H7 (cell line): ENCODE measurements around the gene SLC50A1. TPM values are rescaled to one million over a fixed set of nuclear protein-coding genes. Genes with fewer than 3 reads are reported as not detected.
A peak's percentile ranks its signal among the peaks of the same experiment; 100 is the strongest.

Experiments used
- DNase-seq: peaks from one replicate; pipeline ENCODE4 v3.0.0; 2012
- H3K27me3 ChIP-seq: 2 replicates; pipeline ENCODE4 v1.6.0; 2011; ENCODE audit warnings: mild to moderate bottlenecking, low read length; ENCODE audit not compliant: control insufficient read depth, insufficient read depth
- H3K36me3 ChIP-seq: replicated peaks from 2 replicates; pipeline ENCODE4 v1.5.1; 2011; ENCODE audit warnings: low read length; ENCODE audit not compliant: control insufficient read depth, insufficient read depth
- H3K4me3 ChIP-seq: 2 replicates; pipeline ENCODE4 v1.5.1; 2011; ENCODE audit warnings: low read depth, mild to moderate bottlenecking, control low read depth, low read length, moderate library complexity; ENCODE audit not compliant: insufficient read depth
- total RNA-seq: library from RNA; depleted of rRNA; stranded (reverse); fragments of >200 nt; shearing (Covaris generic); gene quantifications from 2 replicates; pipeline ENCODE4 v1.2.3, GENCODE V29; 2014

Gene SLC50A1
- total RNA-seq, 1 experiment from 2014 or later, result 79.2 TPM

DNA sequence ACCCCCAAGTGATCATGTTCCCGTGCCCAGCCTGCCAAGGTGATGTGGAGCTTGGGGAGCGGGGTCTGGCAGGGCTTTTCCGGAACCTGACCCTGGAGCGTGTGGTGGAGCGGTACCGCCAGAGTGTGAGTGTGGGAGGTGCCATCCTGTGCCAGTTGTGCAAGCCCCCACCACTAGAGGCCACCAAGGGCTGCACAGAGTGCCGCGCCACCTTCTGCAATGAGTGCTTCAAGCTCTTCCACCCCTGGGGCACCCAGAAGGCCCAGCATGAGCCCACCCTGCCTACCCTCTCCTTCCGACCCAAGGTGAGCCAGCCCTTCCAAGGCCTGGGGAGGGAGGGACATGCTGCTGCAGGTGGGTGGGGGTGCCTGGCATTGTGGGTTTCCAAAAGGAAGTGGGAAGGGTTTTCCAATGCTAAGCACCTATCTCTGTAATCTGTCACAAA, 40.3 kb downstream of the SLC50A1 start:
- peak; percentile 56 for DNase-seq
- peaks cover 22% of the 10 kb centered on the region for H3K36me3 ChIP-seq
- no peaks in the 10 kb centered on the region for H3K27me3 ChIP-seq
- no peak overlapping the region for H3K4me3 ChIP-seq

DNA sequence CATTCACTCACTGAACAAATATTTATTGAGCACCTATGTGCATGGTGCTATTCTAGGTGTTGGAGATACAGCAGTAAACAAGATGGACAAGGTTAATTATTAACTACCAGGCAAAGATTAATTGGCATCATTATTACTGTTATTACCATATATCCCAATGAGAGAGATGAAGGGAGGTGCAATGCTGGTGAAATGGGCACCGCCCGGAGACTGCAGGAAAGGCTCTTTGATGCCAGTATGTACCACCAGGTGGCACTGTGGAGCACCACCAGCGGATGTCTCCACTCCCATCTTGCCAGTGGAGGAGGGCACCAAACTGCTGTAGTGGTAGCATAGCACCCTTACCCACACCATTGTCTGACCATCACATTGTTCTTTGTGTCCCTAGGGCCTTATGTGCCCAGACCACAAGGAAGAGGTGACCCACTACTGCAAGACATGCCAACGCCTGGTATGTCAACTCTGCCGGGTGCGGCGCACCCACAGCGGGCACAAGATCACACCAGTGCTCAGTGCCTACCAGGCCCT, 41.0 kb downstream of the SLC50A1 start:
- Histone ChIP-seq H3K4me3 (no peak overlapping the region), H3K36me3 (peaks cover 24% of the 10 kb centered on the region), H3K27me3 (no peaks in the 10 kb centered on the region)
- DNase-seq, result peak; percentile 97

DNA sequence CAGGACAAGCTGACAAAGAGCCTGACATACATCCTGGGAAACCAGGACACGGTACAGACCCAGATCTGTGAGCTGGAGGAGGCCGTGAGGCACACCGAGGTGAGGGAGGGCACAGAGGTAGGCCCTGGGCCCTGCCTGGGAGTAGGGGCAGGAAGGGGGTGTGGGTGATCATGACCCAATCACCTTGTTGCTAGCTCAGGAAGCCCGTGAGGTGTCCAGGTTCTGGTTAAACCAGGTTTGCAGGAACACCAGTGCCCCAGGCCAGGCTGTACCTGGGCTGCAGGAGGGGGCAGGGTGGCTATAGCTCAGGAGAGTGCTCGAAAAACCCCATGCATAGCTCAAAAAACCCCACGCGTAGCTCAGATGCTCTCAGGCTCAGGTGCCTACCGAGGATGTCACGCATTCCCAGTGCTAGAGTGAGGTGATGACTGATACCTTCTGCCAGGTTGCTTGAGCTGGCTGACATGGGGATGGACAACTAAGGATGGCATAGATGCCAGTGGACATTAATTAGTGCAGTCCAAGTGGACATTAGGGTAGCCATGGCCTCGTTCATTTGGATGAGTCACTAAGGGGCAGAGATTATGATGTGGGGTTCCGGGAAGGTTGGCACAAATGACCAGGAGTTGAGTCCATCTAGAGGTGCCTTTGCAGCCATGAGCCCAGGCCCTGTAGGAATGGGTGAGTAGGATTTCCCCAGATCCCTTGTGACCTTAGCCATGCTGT, 41.7 kb downstream of the SLC50A1 start:
- H3K27me3 ChIP-seq, result no peaks in the 10 kb centered on the region
- no peak overlapping the region for H3K4me3 ChIP-seq
- H3K36me3 ChIP-seq, result peaks cover 26% of the 10 kb centered on the region
- DNase-seq, result peak; percentile 30

DNA sequence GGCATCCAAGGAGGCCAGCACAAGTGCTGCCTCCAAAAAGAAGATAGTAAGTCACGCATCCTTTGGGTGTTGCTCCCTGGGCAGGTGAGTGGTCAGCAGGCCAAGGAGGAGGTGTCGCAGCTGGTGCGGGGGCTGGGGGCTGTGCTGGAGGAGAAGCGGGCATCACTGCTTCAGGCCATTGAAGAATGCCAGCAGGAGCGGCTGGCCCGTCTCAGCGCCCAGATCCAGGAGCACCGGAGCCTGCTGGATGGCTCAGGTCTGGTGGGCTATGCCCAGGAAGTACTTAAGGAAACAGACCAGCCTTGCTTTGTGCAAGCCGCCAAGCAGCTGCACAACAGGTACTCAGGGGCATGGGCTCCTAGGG, 42.2 kb downstream of the SLC50A1 start:
- no peaks in the 10 kb centered on the region for H3K27me3 ChIP-seq
- peak; percentile 36 for DNase-seq
- H3K36me3 ChIP-seq, result peaks cover 26% of the 10 kb centered on the region
- H3K4me3 ChIP-seq, result no peak overlapping the region

DNA sequence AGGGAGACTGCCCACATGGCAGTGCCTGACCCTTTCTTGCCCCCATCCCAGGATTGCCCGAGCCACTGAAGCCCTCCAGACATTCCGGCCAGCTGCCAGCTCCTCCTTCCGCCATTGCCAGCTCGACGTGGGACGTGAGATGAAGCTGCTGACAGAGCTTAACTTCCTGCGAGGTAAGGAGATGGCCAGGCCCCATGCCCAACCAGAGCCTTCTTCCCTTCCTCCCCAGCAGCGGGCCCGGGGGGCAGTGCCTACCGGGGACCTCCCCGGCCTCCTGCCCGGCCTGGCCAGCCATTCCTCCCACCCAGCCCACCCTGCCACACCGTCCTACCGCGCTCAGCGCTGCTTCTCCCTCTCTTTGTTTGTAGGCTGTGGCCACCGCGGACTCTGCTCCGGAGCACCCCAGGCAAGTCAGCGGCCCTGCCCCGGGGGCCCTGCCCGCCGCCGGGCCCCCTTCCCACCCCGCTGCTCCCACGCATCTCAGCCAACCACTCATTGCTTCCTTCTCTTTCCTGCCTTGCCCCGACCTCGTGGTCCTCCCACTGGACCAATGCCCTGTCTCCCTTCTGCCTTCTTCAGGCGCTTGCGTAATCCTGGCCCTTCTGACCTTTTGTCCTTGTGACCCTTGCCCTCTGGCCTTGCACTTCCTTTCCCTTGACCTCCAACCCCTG, 42.9 kb downstream of the SLC50A1 start:
- DNase-seq, result peak; percentile 57
- Histone ChIP-seq H3K36me3 (peaks cover 26% of the 10 kb centered on the region), H3K27me3 (no peaks in the 10 kb centered on the region), H3K4me3 (no peak overlapping the region)

DNA sequence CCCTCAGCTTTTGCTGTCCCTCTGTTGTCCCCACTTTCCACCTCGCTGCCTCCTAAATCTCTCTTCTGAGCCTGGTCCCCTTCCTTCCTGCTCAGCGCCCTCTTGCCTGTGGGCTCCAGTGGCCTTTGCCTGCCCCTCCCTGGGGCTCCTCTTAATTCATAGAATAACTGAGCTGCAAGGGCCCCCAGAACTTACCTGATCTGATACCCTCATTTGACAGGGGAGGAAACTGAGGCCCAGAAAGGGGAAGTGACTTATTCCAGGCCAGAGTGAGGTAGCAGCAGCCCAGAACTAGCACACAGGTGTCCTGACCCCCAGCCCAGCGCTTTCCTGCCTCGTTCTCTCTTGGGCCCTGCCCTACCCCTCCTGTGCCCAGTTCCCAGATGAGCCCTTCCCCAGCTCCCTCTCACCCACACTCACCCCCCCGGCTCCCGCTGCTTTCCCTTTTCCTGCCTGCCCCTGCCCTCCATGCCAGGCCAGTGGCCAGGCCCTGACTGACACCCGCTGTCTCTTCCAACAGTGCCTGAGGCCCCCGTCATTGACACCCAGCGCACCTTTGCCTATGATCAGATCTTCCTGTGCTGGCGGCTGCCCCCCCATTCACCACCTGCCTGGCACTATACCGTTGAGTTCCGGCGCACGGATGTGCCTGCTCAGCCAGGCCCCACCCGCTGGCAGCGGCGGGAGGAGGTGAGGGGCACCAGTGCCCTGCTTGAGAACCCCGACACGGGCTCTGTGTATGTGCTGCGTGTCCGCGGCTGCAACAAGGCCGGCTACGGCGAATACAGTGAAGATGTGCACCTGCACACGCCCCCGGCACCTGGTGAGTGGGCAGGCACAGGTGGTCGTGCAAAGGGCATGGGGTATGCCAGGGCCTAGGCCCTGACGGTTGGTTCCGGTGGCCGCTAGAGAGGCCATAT, 43.7 kb downstream of the SLC50A1 start:
- no peak overlapping the region for H3K4me3 ChIP-seq
- H3K36me3 ChIP-seq, result peaks cover 26% of the 10 kb centered on the region
- H3K27me3 ChIP-seq, result no peaks in the 10 kb centered on the region
- peak; percentile 44 for DNase-seq

DNA sequence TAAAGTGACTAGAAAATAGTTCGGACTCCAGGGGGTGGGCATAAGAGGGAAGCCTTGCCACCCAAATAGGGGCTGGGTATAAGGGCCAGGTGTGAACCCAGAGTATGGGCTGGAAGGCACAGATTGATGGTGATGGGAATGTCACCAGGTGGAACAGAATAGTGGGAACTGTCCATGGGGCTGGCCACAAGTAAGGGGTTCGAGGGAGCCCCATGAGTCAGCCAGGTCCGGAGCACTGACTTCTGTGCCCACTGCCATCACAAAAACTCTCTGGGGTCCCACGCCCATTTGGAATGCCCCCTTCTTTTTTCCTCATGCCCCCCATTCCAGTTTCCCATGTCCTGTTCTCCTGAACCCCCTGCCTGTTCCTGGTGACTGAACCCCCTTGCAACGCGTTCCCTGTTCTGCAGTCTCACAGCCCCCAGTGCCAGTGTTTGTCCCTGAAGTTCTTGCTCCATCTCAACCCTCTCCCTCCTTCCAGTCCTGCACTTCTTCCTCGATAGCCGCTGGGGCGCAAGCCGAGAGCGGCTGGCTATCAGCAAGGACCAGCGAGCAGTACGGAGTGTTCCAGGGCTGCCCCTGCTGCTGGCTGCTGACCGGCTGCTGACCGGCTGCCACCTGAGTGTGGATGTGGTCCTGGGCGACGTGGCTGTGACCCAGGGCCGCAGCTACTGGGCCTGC, 45.9 kb downstream of the SLC50A1 start:
- peaks cover 26% of the 10 kb centered on the region for H3K36me3 ChIP-seq
- no peaks in the 10 kb centered on the region for H3K27me3 ChIP-seq
- peak; percentile 32 for DNase-seq
- H3K4me3 ChIP-seq, result no peak overlapping the region

DNA sequence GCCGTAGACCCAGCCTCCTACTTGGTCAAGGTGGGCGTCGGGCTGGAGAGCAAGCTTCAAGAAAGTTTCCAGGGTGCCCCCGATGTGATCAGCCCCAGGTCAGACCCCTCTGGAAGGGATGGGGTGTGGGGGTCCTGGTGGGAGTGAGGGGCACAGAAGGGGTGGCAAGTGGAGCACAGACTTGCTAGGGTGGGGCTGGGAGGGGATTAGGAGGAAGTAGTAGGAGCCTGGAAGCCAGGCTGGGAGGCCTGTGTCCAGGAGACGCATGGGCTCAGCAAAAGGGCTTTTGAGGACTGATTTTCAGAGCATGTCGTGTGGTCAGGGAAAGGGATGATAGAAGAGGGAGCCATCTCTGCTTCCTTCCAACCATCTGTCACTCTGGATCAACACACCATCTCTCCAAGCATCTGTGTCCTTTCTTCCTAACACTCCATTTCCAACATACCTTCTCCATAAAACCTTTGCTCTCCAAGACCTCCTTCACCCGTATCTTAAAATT, 46.4 kb downstream of the SLC50A1 start:
- H3K36me3 ChIP-seq, result peaks cover 21% of the 10 kb centered on the region
- peak; percentile 27 for DNase-seq

DNA sequence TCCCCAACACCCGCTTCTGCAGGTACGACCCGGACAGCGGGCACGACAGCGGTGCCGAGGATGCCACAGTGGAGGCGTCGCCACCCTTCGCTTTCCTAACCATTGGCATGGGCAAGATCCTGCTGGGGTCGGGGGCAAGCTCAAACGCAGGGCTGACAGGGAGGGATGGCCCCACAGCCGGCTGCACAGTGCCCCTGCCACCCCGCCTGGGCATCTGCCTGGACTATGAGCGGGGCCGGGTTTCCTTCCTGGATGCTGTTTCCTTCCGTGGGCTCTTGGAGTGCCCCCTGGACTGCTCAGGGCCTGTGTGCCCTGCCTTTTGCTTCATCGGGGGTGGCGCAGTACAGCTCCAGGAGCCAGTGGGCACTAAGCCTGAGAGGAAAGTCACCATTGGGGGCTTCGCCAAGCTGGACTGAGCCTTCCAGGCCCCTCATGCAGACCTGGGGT, 48.1 kb downstream of the SLC50A1 start:
- Histone ChIP-seq H3K36me3 (peaks cover 10% of the 10 kb centered on the region), H3K4me3 (no peak overlapping the region), H3K27me3 (no peaks in the 10 kb centered on the region)
- peak; percentile 35 for DNase-seq

More for the DNA sequence above, 46.4 kb downstream of the SLC50A1 start:
- Histone ChIP-seq H3K27me3 (no peaks in the 10 kb centered on the region), H3K4me3 (no peak overlapping the region)

DNA sequence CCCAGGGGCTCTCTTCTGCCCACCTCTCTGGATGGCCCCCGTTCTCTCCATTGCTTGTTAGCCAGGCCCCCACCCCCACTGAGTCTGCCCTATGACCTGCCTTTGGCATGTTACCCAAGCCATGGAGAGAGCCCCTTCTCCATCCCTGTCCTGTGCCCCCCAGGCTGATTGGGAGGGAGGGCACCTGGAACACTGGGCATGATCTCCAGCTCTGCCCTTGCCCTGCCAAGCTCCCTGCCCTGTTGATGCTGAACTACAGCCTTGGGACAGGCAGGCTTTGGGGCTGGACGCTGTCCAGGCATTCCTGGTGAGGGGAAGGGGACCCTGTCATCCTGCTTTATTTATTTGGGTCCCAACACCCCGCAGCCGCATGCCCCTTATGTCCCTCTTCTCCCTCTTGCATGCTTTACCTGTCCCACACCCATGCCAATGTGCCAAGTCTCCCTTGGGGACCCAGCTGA, 48.7 kb downstream of the SLC50A1 start:
- peak; percentile 27 for DNase-seq
- Histone ChIP-seq H3K27me3 (no peaks in the 10 kb centered on the region), H3K4me3 (no peak overlapping the region), H3K36me3 (peaks cover 6% of the 10 kb centered on the region)

DNA sequence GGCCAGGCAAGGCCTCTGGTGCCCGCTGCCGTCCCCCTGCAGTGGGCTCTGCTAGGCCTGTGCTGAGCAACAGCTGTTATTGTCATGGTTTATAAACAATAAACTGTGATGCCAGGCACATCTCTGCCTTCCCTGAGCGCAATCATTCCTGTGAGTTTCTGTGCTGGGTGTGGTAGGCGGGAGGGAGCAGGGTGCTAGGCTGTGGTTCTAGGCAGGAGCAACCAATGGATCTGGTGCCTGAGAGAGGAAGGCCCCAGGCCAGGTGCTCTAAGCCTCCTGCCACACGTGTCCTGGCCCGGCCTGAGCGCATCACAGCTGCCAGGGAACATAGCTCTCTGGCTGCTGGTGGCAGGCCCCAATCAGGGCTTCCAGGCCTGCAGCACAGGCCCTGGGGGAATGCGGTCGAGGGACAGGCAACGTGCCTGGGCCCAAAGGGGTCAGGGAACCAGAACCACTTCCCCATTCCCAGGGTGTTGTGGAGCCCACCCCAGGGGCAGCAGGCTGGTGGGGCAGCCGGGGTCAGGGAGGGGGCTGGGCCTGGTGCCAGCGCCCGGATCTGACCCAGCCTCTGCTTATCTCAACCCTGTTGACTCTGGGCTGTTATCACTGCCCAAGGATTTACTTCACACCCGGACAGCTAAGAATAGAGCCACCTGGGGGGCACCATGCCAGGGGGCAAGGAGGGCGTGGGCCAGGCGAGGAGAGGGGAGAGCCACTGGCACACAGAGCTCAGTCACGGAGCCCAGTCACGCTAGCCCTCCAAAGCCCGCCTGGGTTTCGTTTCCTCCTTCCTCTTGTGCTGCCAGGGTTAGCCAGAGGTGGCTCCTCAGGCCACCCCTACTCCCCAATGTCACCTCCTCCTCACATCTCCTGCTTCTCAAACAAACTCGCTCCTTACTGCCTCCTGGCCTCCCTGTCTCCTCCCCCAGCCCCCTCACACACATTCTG, 49.5 kb downstream of the SLC50A1 start:
- Histone ChIP-seq H3K27me3 (no peaks in the 10 kb centered on the region), H3K4me3 (no peak overlapping the region), H3K36me3 (peaks cover 4% of the 10 kb centered on the region)
- peak; percentile 72 for DNase-seq

DNA sequence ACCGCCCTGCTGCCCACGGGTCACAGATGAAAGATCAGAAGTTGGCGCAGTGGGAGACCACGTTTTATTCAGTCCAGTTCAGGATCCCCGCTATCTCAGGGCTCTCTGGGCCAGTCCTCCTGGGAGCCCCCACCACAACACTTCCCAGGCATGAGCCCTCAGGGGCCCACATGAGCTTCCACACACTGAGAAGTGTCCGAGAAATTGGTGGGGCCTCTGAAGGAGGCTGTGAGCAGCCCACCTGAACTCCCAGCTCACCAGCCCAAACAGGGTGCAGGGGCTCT, 50.1 kb downstream of the SLC50A1 start:
- H3K27me3 ChIP-seq, result no peaks in the 10 kb centered on the region
- peaks cover 4% of the 10 kb centered on the region for H3K36me3 ChIP-seq
- no peak for DNase-seq
- no peak overlapping the region for H3K4me3 ChIP-seq
